ENCODE measurements around the gene MRPL48. TPM values are rescaled to one million over a fixed set of nuclear protein-coding genes. Genes with fewer than 3 reads are reported as not detected.
"Not testable (repeated sequence)": the region's sequence is repeated elsewhere in the genome, so short reads cannot be mapped to it uniquely, and the experiment has no call there.

MRPL48 gene
- total RNA-seq, 1 donor, result 22.5 TPM

DNA sequence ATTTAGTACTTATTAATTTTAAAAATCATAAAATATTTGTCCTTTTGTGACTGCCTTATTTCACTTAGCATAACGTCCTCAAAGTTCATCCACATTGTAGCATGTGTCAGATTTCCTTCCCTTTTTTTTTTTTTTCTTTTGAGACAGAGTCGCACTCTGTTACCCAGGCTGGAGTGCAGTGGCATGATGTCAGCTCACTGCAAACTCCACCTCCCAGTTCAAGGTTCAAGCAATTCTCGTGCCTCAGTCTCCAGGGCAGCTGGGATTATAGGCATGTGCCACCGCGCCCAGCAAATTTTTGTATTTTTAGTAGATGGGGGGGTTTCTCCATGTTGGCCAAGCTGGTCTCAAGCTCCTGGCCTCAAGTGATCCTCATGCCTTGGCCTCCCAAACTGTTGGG, 37.4 kb upstream of the MRPL48 start:
- TF ChIP-seq, protein P1, sequence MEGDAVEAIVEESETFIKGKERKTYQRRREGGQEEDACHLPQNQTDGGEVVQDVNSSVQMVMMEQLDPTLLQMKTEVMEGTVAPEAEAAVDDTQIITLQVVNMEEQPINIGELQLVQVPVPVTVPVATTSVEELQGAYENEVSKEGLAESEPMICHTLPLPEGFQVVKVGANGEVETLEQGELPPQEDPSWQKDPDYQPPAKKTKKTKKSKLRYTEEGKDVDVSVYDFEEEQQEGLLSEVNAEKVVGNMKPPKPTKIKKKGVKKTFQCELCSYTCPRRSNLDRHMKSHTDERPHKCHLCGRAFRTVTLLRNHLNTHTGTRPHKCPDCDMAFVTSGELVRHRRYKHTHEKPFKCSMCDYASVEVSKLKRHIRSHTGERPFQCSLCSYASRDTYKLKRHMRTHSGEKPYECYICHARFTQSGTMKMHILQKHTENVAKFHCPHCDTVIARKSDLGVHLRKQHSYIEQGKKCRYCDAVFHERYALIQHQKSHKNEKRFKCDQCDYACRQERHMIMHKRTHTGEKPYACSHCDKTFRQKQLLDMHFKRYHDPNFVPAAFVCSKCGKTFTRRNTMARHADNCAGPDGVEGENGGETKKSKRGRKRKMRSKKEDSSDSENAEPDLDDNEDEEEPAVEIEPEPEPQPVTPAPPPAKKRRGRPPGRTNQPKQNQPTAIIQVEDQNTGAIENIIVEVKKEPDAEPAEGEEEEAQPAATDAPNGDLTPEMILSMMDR (IDR thresholded peaks at IDR 0.05; ENCODE audit: insufficient read depth, low read depth, low read length), result no peak
- no peak for DNase-seq (ENCODE audit: low read depth)
- no peak overlapping the region for H3K4me3 ChIP-seq (ENCODE audit: low read depth, low read length)

DNA sequence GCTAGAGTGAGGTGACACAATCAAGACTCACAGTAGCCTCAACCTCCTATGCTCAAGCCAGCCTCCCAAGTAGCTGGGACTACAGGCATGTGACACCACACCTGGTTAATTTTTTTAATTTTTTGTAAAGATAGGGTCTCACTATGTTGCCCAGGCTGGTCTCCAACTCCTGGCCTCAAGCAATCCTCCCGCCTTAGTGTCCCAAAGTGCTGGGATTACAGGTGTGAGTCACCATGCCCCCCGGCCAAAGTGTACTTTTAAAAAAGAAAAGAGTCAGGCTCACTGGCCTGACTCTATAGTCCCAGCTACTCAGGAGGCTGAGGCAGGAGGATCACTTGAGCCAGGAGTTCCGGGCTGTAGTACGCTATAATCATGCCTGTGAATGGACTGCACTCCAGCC, 36.8 kb upstream of the MRPL48 start:
- DNase-seq (ENCODE audit: low read depth); H3K4me3 ChIP-seq (ENCODE audit: low read depth, low read length): not testable (repeated sequence)

DNA sequence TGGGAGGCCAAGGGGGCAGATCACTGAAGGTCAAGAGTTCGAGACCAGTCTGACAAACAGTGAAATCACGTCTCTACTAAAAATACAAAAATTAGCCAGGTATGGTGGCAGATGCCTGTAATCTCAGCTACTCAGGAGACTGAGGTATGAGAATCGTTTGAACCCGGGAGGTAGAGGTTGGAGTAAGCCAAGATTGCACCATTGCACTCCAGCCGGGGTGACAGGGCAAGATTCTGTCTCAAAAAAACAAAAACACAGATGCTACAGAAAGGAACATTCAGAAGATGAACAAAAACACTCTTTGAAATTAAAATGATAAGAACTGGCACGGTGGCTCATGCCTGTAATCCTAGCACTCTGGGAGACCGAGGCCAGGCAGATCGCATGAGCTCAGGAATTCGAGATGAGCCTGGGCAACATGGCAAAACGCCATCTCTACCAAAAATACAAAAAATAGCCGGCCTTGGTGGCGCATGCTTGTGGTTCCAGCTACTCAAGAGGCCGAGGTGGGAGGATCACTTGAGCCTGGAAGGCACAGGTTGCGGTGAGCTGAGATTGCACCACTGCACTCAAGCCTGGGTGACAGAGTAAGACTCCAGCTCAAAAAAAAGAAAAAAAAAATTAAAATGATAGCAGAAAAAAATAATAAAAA, 35.3 kb upstream of the MRPL48 start:
- no peak overlapping the region for H3K4me3 ChIP-seq (ENCODE audit: low read depth, low read length)
- peak; percentile 21 for DNase-seq (ENCODE audit: low read depth)
- TF ChIP-seq, protein P1 (IDR thresholded peaks at IDR 0.05; ENCODE audit: insufficient read depth, low read depth, low read length), result no peak

DNA sequence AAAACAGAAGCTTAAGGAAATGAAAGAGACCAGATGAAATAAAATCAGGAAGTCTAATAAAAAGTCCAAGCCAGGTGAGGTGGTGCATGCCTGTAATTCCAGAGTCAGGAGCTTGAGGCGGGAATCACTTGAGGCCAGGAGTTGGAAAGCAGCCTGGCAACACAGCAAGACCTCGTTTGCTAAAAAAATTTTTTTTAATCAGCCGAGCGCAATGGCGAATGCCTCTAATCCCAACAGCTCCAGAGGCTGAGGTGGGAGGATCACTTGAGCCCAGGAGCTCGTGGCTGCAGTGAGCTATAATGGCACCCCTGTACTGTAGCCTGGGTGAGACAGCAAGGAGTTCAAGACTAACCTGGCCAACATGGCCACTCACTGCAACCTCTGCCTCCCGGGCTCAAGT, 34.8 kb upstream of the MRPL48 start:
- TF ChIP-seq, protein P1 (IDR thresholded peaks at IDR 0.05; ENCODE audit: insufficient read depth, low read depth, low read length), result no peak
- DNase-seq (ENCODE audit: low read depth), result no peak
- H3K4me3 ChIP-seq (ENCODE audit: low read depth, low read length), result no peak overlapping the region

DNA sequence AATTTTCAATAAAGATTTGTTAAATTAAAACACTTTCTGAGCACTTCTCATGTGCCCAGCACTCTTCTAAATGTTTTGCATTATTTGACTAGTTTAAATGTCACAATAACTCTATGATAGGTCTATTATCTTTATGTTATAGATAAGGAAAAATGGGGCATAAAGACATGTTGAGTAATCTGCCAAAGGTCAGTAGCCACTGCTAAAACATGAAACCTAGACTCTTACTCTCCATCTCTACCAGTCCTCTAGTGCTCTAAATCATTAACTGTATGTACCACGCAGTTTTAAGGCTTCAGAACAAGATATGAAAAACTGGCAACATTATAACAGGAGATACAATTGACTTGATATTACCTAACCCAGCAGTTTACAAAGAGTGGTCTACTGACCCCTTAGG, 33.7 kb upstream of the MRPL48 start:
- DNase-seq (ENCODE audit: low read depth), result peak; percentile 45
- TF ChIP-seq, protein P1 (IDR thresholded peaks at IDR 0.05; ENCODE audit: insufficient read depth, low read depth, low read length), result no peak
- H3K4me3 ChIP-seq (ENCODE audit: low read depth, low read length), result no peak overlapping the region

DNA sequence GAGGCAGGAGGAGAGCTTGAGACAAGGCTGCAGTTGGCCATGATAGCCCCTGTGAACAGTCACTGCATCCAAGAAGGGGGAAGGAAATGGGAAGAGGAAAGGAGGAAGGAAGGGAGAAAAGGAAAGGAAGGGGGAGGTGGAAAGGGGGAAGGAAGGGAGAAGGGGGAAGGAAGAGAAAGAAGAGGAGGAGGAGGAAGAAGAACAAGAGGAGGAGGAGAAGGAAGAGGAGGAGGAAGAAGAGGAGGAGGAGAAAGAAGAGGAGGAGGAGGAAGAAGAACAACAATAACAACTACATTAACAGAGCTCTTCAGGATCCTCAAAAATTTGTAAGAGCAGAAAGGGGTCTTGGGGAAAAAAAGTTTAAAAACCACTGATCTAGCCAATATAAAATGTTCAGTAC, 32.0 kb upstream of the MRPL48 start:
- TF ChIP-seq, protein P1 (IDR thresholded peaks at IDR 0.05; ENCODE audit: insufficient read depth, low read depth, low read length), result no peak
- no peak overlapping the region for H3K4me3 ChIP-seq (ENCODE audit: low read depth, low read length)
- DNase-seq (ENCODE audit: low read depth), result no peak

DNA sequence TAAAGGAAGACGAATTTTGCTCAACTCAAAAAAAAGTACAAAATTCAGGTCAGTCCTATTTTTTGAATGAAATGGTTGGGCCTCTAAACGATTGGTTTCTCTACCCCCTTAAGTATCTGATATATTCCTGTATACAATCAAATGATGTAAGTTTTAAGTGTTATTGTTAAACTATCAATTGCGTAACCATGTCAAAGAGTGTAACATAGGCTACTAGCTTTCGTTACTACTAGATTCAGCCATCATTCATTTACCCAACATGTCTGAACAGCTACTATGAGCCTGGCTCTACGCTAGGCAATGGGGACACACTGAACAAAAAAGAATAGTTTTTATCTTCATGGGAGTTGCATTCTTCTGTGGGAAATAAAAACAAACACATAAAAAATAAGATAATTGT, 30.1 kb upstream of the MRPL48 start:
- peak overlapping the region; percentile 15 for H3K4me3 ChIP-seq (ENCODE audit: low read depth, low read length)
- TF ChIP-seq, protein P1 (IDR thresholded peaks at IDR 0.05; ENCODE audit: insufficient read depth, low read depth, low read length), result no peak
- peak; percentile 23 for DNase-seq (ENCODE audit: low read depth)
